ENCODE data around the gene PGF.

Gene PGF

GRCh38 chr14:74921053-74921620 lies 34.3 kb downstream of the PGF start:
- no peak for DNase-seq
- no peak overlapping the region for H3K23ac ChIP-seq (ENCODE audit: low read length)
- H3K9ac ChIP-seq (ENCODE audit: low read length), result no peak overlapping the region
- no peak overlapping the region for H3K18ac ChIP-seq (ENCODE audit: low read length)
- H2BK120ac ChIP-seq (ENCODE audit: low read depth, low read length), result no peak overlapping the region
- no peaks in the 10 kb centered on the region for H3K79me2 ChIP-seq (ENCODE audit: control insufficient read depth, insufficient read depth, low read length)
- H3K4ac ChIP-seq (ENCODE audit: low read depth, low read length), result no peak overlapping the region
- H2BK15ac ChIP-seq (replicated peaks; ENCODE audit: low read depth), result no peak overlapping the region
- H3K4me2 ChIP-seq (ENCODE audit: low read length), result no peak overlapping the region
- WGBS (ENCODE audit: extremely low coverage, insufficient coverage, low lambda C conversion rate), result no CpG with 5 or more reads among the region's 19 CpGs
- no peaks in the 10 kb centered on the region for H3K4me1 ChIP-seq (ENCODE audit: control insufficient read depth, low read depth, low read length)
- H2BK5ac ChIP-seq (ENCODE audit: low read length), result no peak overlapping the region
- H3K27ac ChIP-seq (ENCODE audit: low read depth, low read length), result no peak overlapping the region
- no peak overlapping the region for H2AK5ac ChIP-seq (ENCODE audit: low read length)
- no peak overlapping the region for H4K5ac ChIP-seq (ENCODE audit: low read length)
- no peaks in the 10 kb centered on the region for H3K27me3 ChIP-seq (ENCODE audit: insufficient read depth, low read length, poor library complexity)
- no peaks in the 10 kb centered on the region for H3K36me3 ChIP-seq (ENCODE audit: control insufficient read depth, insufficient read depth, low read length)
- no peak overlapping the region for H3K56ac ChIP-seq (ENCODE audit: low read length)
- no peak overlapping the region for H3K4me3 ChIP-seq (ENCODE audit: low read length)
- H3K79me1 ChIP-seq (ENCODE audit: low read length), result no peaks in the 10 kb centered on the region
- no peak overlapping the region for H4K8ac ChIP-seq (ENCODE audit: low read depth, low read length)

GRCh38 chr14:74920281-74920680 lies 35.1 kb downstream of the PGF start:
- Histone ChIP-seq H3K4me2 (ENCODE audit: low read length) (no peak overlapping the region), H3K4me1 (ENCODE audit: control insufficient read depth, low read depth, low read length) (no peaks in the 10 kb centered on the region), H2BK5ac (ENCODE audit: low read length) (no peak overlapping the region), H2BK15ac (replicated peaks; ENCODE audit: low read depth) (no peak overlapping the region), H3K27ac (ENCODE audit: low read depth, low read length) (no peak overlapping the region), H3K56ac (ENCODE audit: low read length) (no peak overlapping the region), H3K79me2 (ENCODE audit: control insufficient read depth, insufficient read depth, low read length) (no peaks in the 10 kb centered on the region), H4K8ac (ENCODE audit: low read depth, low read length) (no peak overlapping the region), H3K79me1 (ENCODE audit: low read length) (no peaks in the 10 kb centered on the region), H4K5ac (ENCODE audit: low read length) (no peak overlapping the region), H3K4ac (ENCODE audit: low read depth, low read length) (no peak overlapping the region), H3K4me3 (ENCODE audit: low read length) (no peak overlapping the region), H3K18ac (ENCODE audit: low read length) (no peak overlapping the region), H3K23ac (ENCODE audit: low read length) (no peak overlapping the region), H3K36me3 (ENCODE audit: control insufficient read depth, insufficient read depth, low read length) (no peaks in the 10 kb centered on the region), H2AK5ac (ENCODE audit: low read length) (no peak overlapping the region), H3K9ac (ENCODE audit: low read length) (no peak overlapping the region), H3K27me3 (ENCODE audit: insufficient read depth, low read length, poor library complexity) (no peaks in the 10 kb centered on the region), H2BK120ac (ENCODE audit: low read depth, low read length) (no peak overlapping the region)
- WGBS (ENCODE audit: extremely low coverage, insufficient coverage, low lambda C conversion rate), result no CpG with 5 or more reads among the region's 4 CpGs
- no peak for DNase-seq

- Histone ChIP-seq H2BK5ac (ENCODE audit: low read length) (no peak overlapping the region), H3K4ac (ENCODE audit: low read depth, low read length) (no peak overlapping the region), H2AK5ac (ENCODE audit: low read length) (no peak overlapping the region), H2BK120ac (ENCODE audit: low read depth, low read length) (no peak overlapping the region), H3K9ac (ENCODE audit: low read length) (no peak overlapping the region), H3K4me1 (ENCODE audit: control insufficient read depth, low read depth, low read length) (no peaks in the 10 kb centered on the region), H3K23ac (ENCODE audit: low read length) (no peak overlapping the region), H4K8ac (ENCODE audit: low read depth, low read length) (no peak overlapping the region), H4K5ac (ENCODE audit: low read length) (no peak overlapping the region), H3K79me1 (ENCODE audit: low read length) (no peaks in the 10 kb centered on the region), H3K4me3 (ENCODE audit: low read length) (no peak overlapping the region), H3K56ac (ENCODE audit: low read length) (no peak overlapping the region), H3K4me2 (ENCODE audit: low read length) (no peak overlapping the region), H3K27ac (ENCODE audit: low read depth, low read length) (no peak overlapping the region), H3K27me3 (ENCODE audit: insufficient read depth, low read length, poor library complexity) (no peaks in the 10 kb centered on the region), H3K18ac (ENCODE audit: low read length) (no peak overlapping the region), H3K79me2 (ENCODE audit: control insufficient read depth, insufficient read depth, low read length) (no peaks in the 10 kb centered on the region), H3K36me3 (ENCODE audit: control insufficient read depth, insufficient read depth, low read length) (no peaks in the 10 kb centered on the region), H2BK15ac (replicated peaks; ENCODE audit: low read depth) (no peak overlapping the region)
- DNase-seq, result no peak
- WGBS (ENCODE audit: extremely low coverage, insufficient coverage, low lambda C conversion rate), result no CpG with 5 or more reads among the region's 22 CpGs
Measured at GRCh38 chr14:74919421-74920165, 35.8 kb downstream of the PGF start.

GRCh38 chr14:74918380-74918779 lies 37.0 kb downstream of the PGF start:
- Histone ChIP-seq H3K4ac (ENCODE audit: low read depth, low read length) (no peak overlapping the region), H3K18ac (ENCODE audit: low read length) (no peak overlapping the region), H3K4me3 (ENCODE audit: low read length) (no peak overlapping the region), H2BK15ac (replicated peaks; ENCODE audit: low read depth) (no peak overlapping the region), H4K8ac (ENCODE audit: low read depth, low read length) (no peak overlapping the region), H2BK5ac (ENCODE audit: low read length) (no peak overlapping the region), H3K27me3 (ENCODE audit: insufficient read depth, low read length, poor library complexity) (no peaks in the 10 kb centered on the region), H3K4me2 (ENCODE audit: low read length) (no peak overlapping the region), H3K27ac (ENCODE audit: low read depth, low read length) (no peak overlapping the region), H3K23ac (ENCODE audit: low read length) (no peak overlapping the region), H2AK5ac (ENCODE audit: low read length) (no peak overlapping the region), H4K5ac (ENCODE audit: low read length) (no peak overlapping the region), H3K9ac (ENCODE audit: low read length) (no peak overlapping the region), H3K4me1 (ENCODE audit: control insufficient read depth, low read depth, low read length) (no peaks in the 10 kb centered on the region), H3K79me1 (ENCODE audit: low read length) (no peaks in the 10 kb centered on the region), H3K36me3 (ENCODE audit: control insufficient read depth, insufficient read depth, low read length) (no peaks in the 10 kb centered on the region), H3K79me2 (ENCODE audit: control insufficient read depth, insufficient read depth, low read length) (no peaks in the 10 kb centered on the region), H2BK120ac (ENCODE audit: low read depth, low read length) (no peak overlapping the region), H3K56ac (ENCODE audit: low read length) (no peak overlapping the region)
- no peak for DNase-seq
- no CpG with 5 or more reads among the region's 9 CpGs for WGBS (ENCODE audit: extremely low coverage, insufficient coverage, low lambda C conversion rate)

- Histone ChIP-seq H3K23ac (ENCODE audit: low read length) (no peak overlapping the region), H3K36me3 (ENCODE audit: control insufficient read depth, insufficient read depth, low read length) (no peaks in the 10 kb centered on the region), H2AK5ac (ENCODE audit: low read length) (no peak overlapping the region), H2BK15ac (replicated peaks; ENCODE audit: low read depth) (no peak overlapping the region), H3K79me1 (ENCODE audit: low read length) (no peaks in the 10 kb centered on the region), H3K9ac (ENCODE audit: low read length) (no peak overlapping the region), H3K18ac (ENCODE audit: low read length) (no peak overlapping the region), H3K4me1 (ENCODE audit: control insufficient read depth, low read depth, low read length) (no peaks in the 10 kb centered on the region), H4K5ac (ENCODE audit: low read length) (no peak overlapping the region), H4K8ac (ENCODE audit: low read depth, low read length) (no peak overlapping the region), H2BK5ac (ENCODE audit: low read length) (no peak overlapping the region), H3K27ac (ENCODE audit: low read depth, low read length) (no peak overlapping the region), H3K4ac (ENCODE audit: low read depth, low read length) (no peak overlapping the region), H3K4me3 (ENCODE audit: low read length) (no peak overlapping the region), H2BK120ac (ENCODE audit: low read depth, low read length) (no peak overlapping the region), H3K79me2 (ENCODE audit: control insufficient read depth, insufficient read depth, low read length) (no peaks in the 10 kb centered on the region), H3K4me2 (ENCODE audit: low read length) (no peak overlapping the region), H3K56ac (ENCODE audit: low read length) (peak overlapping the region; percentile 25), H3K27me3 (ENCODE audit: insufficient read depth, low read length, poor library complexity) (no peaks in the 10 kb centered on the region)
- no peak for DNase-seq
- WGBS (ENCODE audit: extremely low coverage, insufficient coverage, low lambda C conversion rate), result no CpG with 5 or more reads among the region's 13 CpGs
Measured at GRCh38 chr14:74917646-74918081, 37.7 kb downstream of the PGF start.

GRCh38 chr14:74917178-74917543 lies 38.2 kb downstream of the PGF start:
- Histone ChIP-seq H2AK5ac (ENCODE audit: low read length) (no peak overlapping the region), H2BK15ac (replicated peaks; ENCODE audit: low read depth) (no peak overlapping the region), H2BK5ac (ENCODE audit: low read length) (no peak overlapping the region), H3K27ac (ENCODE audit: low read depth, low read length) (no peak overlapping the region), H3K4me1 (ENCODE audit: control insufficient read depth, low read depth, low read length) (no peaks in the 10 kb centered on the region), H3K23ac (ENCODE audit: low read length) (no peak overlapping the region), H4K8ac (ENCODE audit: low read depth, low read length) (no peak overlapping the region), H3K4me2 (ENCODE audit: low read length) (no peak overlapping the region), H3K4me3 (ENCODE audit: low read length) (no peak overlapping the region), H2BK120ac (ENCODE audit: low read depth, low read length) (no peak overlapping the region), H3K36me3 (ENCODE audit: control insufficient read depth, insufficient read depth, low read length) (no peaks in the 10 kb centered on the region), H4K5ac (ENCODE audit: low read length) (no peak overlapping the region), H3K56ac (ENCODE audit: low read length) (no peak overlapping the region), H3K27me3 (ENCODE audit: insufficient read depth, low read length, poor library complexity) (no peaks in the 10 kb centered on the region), H3K9ac (ENCODE audit: low read length) (no peak overlapping the region), H3K79me1 (ENCODE audit: low read length) (no peaks in the 10 kb centered on the region), H3K18ac (ENCODE audit: low read length) (no peak overlapping the region), H3K4ac (ENCODE audit: low read depth, low read length) (no peak overlapping the region), H3K79me2 (ENCODE audit: control insufficient read depth, insufficient read depth, low read length) (no peaks in the 10 kb centered on the region)
- DNase-seq, result no peak
- WGBS (ENCODE audit: extremely low coverage, insufficient coverage, low lambda C conversion rate), result no CpG with 5 or more reads among the region's 5 CpGs

All from mesendoderm (in vitro differentiated cells).